ENCODE results near the gene CCL3.

CCL3 gene

DNA sequence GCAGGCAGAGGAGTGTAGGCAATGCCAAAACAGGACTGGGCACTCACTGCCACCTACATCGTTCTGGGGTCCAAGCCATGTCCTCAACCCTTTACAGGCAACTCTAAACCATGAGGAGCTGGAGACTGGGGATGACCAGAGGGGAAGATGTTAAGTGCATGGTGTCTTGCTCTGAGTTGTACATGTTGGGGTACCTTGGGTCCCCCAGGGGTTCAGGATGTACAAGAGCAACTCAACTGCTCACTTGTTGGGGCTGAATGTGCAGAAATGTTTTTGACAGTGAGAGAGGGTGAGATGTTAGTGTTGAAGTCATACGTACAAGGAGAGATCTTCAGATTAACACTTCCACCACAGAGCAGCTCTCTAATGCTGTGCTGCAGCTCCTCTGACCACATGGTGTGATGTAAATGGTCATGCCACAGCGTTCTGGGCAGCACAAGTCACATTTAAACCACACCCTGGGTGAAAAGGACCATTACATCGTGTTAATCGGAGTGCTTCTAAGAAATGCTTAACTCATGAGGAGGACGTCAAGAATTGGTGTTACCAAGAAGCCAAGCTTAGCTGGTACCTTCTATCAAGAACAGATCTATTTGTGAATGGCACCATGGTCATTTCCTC lies 23.5 kb downstream of the CCL3 start:
- no peak for TF ChIP-seq GATA2 (IDR thresholded peaks at IDR 0.05; ENCODE audit: low read depth, low read length)
- TF ChIP-seq GATA3 (IDR thresholded peaks at IDR 0.05; ENCODE audit: low read depth, low read length) = no peak

DNA sequence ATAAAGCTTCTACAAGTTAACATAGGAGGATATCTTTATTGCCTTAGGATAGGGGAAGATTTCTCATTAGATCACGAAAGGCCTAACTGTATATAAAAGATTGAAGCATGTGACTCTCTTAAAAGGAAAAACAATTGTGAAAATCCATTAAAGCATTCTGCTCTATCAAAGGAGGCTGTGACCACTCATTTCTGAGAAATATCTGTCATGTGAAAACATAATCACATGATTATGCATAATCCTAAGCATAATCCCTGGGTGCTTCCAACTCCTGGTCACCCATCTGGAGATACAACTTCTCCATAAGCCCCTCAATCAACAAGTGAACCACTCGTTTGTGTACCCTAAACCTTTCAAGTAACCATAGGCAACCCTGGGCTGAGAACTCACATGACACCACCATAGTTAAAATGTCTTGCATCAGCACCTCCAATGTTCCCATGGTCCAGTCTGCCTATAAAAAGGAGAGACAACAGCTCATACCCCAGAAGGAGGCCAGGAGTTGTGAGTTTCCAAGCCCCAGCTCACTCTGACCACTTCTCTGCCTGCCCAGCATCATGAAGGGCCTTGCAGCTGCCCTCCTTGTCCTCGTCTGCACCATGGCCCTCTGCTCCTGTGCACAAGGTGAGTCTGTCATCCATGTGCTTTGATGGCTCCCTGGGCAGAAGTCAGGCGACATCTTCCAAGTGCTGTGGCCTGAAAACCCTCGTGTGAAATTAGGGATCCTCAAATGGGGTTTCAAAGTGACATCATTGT lies 26.0 kb downstream of the CCL3 start, which contains the start of gene CCL18:
TSS of gene CCL18 (plus strand) at position 487 of the 756 bp plus-strand sequence. CDS start at position 558, 71 bp downstream.
- no peak for TF ChIP-seq GATA3 (IDR thresholded peaks at IDR 0.05; ENCODE audit: low read depth, low read length)
- TF ChIP-seq GATA2 (IDR thresholded peaks at IDR 0.05; ENCODE audit: low read depth, low read length) = no peak

DNA sequence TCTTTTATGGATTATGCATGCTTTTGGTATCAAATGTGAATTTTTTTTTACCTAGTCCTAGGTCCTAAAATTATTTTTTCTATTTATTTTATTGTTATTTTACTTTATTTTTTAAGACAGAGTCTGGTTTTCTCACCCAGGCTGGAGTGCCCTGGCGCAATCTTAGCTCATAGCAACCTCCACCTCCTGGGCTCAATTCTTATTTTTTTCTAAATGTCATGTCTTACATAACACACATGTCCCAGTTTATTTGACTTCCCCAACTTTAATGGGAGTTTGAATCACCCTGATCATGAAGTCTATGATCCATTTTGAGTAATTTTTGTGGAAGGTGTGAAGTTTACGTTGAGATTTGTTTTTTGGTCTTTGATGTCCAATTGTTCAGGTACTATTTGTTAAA lies 29.1 kb downstream of the CCL3 start:
- TF ChIP-seq GATA2 (IDR thresholded peaks at IDR 0.05; ENCODE audit: low read depth, low read length) (no peak), GATA3 (IDR thresholded peaks at IDR 0.05; ENCODE audit: low read depth, low read length) (no peak)

DNA sequence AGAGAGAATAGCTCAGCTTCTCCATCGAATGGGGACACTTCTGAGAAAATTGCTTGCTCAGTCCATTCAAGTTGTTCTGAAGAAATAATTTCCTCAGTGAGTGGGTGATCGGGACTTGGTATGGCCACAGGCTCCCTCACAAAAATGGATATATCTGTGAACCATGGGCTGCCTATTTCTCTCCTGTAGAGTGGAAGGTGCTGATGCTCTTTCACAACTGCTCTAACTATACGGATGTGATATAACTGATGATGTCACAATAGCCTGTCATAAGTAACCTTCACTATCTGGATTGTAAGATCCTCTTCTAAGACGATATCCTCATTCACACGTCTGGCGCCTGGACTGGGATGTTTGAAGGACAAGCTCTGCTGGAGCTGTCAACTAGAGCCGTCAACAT lies 30.5 kb downstream of the CCL3 start:
- TF ChIP-seq GATA2 (IDR thresholded peaks at IDR 0.05; ENCODE audit: low read depth, low read length) (no peak), GATA3 (IDR thresholded peaks at IDR 0.05; ENCODE audit: low read depth, low read length) (no peak)

DNA sequence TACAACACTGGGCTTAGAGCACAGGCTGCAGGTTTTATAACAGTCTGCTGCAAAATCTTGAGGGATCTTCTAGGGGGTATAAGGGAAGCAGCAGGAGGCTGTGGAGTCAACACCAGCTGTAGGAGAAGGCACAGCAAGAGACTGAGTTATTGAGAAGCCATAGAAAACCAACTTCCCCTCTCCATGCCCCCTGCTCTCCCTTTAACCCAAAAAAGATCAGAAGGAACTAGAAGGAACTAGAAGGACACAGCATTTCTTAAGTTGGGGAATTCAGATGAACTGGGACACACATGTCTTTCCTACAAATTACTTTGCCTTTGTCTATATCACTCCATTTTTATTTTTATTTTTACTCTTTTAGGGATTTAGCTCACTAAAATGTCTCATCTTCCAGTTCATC lies 32.0 kb downstream of the CCL3 start:
- TF ChIP-seq GATA3 (IDR thresholded peaks at IDR 0.05; ENCODE audit: low read depth, low read length) (no peak), GATA2 (IDR thresholded peaks at IDR 0.05; ENCODE audit: low read depth, low read length) (no peak)

DNA sequence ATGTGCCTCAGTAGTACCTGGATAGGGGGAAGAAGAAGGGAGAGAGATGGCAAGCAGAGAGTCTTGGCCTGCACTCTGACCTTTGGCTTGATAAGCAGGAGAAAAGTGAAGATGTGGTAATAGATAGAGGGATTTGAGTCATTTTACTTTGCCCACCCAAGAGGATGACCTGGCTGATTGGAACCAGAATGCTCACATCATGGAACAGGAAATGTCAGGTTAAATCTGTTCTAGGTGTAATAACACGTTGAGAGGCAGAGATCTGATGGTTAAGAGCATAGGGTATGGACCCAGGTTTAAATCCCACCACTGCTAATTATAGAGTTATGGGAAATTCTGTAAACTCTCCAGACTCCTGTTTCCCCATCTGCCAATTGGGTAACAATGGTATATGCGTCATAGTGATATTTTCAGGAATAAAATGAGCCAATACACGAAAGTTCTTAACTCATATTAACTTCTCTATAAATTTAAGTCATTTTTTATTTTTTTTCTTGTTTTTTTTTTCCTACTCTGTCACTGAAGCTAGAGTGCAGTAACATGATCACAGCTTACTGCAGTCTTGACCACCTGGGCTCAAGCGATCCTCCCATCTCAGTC lies 33.9 kb downstream of the CCL3 start:
- TF ChIP-seq GATA3 (IDR thresholded peaks at IDR 0.05; ENCODE audit: low read depth, low read length) (no peak), GATA2 (IDR thresholded peaks at IDR 0.05; ENCODE audit: low read depth, low read length) (no peak)

DNA sequence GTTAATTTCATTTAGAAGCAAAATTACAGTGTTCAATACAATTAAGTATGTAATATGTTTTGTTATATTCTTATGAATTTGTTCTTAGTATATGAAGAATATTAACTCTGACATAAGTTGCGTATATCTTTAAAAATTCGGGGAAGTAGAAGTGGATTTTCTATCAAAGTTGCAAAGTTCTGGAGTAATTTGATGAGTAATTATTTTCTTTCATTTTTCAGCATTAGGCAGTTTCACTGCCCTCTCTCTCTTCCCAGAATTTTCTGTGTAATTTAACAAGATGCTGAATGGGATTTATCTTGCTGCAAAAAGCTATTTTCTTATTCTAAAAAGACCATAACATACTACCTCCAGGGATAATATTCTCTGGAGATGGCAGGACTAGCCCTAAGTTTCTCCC lies 34.8 kb downstream of the CCL3 start:
- TF ChIP-seq GATA3 (IDR thresholded peaks at IDR 0.05; ENCODE audit: low read depth, low read length) (no peak), GATA2 (IDR thresholded peaks at IDR 0.05; ENCODE audit: low read depth, low read length) (no peak)

DNA sequence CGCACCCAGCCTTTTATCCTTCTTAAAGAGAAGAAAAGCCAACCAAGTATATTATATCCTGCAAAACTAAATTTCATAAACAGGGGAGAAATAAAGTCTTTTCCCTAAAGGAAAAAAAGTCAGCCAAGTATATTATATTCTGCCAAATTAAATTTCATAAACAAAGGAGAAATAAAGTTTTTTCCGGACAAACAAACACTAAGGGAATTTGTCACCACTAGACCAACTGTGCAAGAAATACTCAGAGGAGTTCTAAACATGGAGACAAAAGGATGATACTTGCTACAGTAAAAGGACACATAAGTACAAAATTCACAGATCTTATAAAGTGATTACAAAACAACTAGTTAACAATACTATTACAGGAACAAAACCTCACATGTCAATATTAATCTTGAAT lies 40.3 kb downstream of the CCL3 start:
- TF ChIP-seq GATA3 (IDR thresholded peaks at IDR 0.05; ENCODE audit: low read depth, low read length) (no peak), GATA2 (IDR thresholded peaks at IDR 0.05; ENCODE audit: low read depth, low read length) (no peak)

DNA sequence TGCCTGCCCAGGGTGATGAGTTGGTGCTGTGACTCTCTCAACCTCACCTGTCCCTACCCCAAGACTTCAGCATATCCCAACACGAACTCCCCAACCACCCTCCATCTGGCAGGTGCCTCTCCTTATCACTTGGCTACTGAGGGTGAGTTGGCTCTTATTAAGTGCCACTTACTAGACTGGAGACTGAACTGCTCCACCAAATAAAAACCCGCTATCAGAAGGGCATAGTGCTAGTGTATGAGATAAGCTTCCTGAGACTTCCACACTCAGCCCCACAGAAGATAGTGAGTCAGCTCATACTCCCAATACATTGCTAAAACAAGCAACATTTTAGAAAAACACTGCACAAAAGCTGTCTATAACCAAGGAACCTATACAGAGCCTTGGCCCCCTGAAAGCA lies 41.9 kb downstream of the CCL3 start:
- TF ChIP-seq GATA2 (IDR thresholded peaks at IDR 0.05; ENCODE audit: low read depth, low read length) = no peak
- TF ChIP-seq GATA3 (IDR thresholded peaks at IDR 0.05; ENCODE audit: low read depth, low read length) = no peak
